Inflammatory macrophage treated with lipopolysaccharide for 1 hour (primary cell): ENCODE data around the gene KCNMA1.
A peak's percentile ranks its signal among the peaks of the same experiment; 100 is the strongest.

ENCODE experiments used
- DNase-seq, 2 donors: peaks; one replicate each; pipeline ENCODE4 v3.0.0-alpha.2; 2020 to 2022

Gene KCNMA1

DNA sequence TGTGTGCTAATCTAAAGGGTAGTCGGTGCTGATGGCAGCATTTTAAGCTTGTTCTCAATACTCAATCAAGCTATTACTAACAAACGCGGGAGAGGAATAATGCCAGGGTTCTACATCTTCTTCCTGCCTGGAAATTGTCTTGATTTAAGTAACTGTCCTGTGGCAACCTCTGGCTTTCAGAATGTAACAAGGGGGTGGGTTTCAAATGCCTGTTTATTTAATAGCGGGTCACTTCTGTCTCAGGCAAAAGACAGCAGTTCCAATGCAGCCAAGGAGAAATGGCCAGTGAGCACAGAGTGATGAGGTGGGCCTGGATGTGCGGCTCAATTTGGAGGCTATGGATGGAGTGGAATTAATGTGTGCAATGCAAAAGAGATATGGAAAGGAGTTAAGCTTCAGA, 692.4 kb downstream of the KCNMA1 start:
- no peak for DNase-seq

- DNase-seq: no peak
Observed at GRCh38 chr10:76944640-76945039, 693.0 kb downstream of the KCNMA1 start.

DNA sequence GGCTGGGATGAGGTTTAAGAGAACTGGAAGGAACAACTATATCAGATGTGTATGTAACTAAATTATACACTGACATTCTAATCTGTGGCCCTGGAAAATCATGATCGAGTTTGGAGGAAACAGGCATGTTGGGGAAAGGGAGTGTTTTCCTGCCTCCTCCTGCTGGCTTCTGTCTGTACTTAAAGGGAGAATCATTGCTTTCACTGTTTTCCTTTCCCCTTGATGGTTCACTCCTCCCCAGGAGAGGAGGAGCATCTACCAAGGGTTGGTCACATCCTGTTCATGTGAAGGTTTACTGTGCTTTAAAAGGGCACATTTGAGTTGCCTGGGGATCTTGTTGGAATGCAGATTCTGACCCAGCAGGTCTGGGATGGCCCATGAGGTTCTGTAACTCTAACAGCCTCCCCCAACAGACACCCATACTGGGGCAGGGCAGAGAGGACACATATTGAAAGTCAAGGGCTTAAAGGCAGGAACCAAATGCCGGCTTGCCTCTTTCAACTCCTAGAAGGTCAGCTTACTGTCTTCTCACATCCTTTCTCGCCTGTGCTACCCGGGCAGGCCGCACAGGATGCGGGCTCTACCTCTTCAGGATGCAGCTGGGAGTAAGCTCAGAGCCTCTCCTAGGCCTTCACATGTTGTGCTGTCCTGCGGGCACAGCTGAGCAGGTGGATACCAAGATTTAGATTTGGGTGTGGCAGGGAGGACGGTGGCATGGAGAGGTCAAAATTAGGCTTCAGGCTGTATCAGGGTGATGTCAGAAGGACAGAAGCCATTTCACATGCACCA, 694.8 kb downstream of the KCNMA1 start:
- no peak for DNase-seq

GRCh38 chr10:76939933-76940468, 697.6 kb downstream of the KCNMA1 start:
- no peak for DNase-seq

- DNase-seq: no peak
Observed at GRCh38 chr10:76937181-76937600, 700.4 kb downstream of the KCNMA1 start.

DNA sequence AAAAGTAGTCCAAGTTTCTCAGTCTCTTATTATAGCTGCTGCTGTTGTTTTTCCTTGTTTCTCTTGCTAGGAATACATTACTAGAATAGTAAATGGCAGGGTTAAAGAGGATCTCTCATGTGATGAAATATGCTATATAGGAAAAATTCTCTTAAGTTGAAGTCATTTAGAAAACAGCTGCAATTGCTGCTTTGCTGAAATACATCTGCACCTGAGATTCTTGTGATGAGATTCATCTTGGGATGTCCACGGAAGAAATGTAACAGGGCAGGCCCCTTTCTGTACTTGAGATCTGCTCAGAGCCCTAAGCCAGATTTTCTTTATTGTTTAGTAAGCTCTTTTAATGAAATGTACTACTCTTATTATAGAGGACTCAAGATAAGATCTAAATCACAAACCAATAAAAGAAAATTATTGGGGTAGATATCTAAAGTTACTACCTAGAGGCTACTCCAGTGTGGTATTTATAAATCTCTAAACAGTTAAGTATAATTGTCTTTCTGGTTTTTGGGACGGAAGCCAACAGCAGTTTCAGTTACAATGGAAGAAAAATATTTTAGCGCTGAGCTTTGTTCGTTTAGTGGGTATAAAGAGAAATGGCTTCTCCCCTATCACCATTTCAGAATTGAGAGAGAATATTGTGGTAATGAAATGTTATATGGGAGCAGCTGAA, 701.5 kb downstream of the KCNMA1 start:
- no peak for DNase-seq

- no peak for DNase-seq
Observed at GRCh38 chr10:76928565-76928964, 709.0 kb downstream of the KCNMA1 start.

DNA sequence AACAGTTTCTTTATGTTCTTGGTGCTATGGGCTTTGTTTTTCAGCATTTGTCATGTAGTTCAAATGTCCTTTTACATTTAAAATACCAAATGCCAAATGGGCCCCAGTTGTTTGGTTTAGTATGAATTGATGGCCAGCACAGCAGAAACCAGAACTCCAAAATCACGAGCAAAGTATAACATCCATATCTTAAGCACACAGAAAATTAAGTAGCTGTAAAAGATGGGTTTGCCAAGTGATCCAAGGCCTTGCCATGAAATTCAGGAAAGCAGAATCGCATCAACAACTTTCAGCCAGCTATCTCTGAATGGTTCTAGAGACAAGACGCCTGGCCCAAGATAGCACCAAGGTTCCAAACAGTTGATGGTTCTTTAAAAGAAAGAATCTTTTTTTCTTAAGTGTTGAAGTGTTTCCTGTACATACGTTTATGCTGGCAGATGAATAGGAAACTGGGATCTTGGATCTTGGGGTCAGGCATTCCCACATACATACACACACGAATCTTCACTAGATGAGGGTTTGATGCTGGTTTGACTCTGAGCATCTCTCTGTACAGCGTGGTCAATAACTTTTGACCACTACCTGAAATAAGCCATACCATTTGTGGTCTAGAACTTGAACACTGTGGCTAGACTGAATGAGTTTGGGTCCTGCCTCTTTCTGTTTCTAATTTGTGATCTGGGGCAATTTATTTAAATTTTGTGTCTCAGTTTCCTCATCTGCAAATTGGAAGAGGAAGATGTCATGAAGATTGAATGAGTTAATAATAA, 711.8 kb downstream of the KCNMA1 start:
- no peak for DNase-seq

DNA sequence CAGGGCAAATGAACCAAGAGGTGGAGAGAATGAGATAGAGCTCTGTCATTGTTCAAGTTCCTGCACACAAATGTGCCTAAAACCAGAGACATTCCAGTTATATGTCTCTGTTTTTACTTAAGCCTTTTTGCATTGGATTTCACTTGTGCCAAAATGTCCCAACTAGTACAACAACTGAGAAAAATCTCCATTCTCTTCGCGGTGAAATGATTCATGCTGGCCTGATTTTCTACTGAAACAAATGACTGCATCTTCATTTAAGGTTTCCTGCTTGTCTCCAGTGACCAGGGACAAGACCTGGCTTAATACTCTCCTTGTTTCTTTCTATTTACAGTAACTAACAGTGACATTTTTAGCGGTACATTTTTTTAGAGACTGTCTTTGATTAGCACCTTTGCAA, 714.9 kb downstream of the KCNMA1 start:
- DNase-seq: no peak

DNA sequence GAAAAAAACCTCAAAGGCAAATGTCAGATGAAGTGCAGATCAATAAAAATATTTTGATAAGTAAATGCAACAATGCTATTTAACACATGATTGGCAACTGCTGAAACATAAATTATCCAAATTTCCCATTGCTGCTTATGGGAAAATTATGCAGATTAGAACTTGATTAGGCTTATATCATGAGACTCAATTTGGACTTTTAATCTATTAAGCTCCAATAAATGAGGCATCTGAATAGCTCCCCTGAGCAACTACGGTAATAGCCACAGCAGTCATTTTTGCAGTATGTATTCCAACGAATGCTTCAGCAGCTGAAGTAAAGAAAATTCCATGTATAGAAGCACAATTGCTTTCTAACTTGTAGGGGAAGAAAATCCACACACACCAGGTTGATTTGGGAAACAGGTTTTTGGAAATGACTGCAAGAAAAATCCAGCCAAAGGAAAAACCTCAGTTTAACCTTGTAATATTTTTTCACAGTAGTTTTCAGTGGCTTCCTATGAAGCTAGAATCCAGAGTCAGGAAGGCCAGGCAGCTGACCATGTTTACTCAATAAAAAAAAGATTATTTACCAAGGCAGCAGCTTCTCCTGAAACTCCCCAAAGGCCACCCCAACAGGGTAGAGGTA, 716.1 kb downstream of the KCNMA1 start:
- no peak for DNase-seq

- no peak for DNase-seq
Observed at GRCh38 chr10:76920581-76920980, 717.0 kb downstream of the KCNMA1 start.

DNA sequence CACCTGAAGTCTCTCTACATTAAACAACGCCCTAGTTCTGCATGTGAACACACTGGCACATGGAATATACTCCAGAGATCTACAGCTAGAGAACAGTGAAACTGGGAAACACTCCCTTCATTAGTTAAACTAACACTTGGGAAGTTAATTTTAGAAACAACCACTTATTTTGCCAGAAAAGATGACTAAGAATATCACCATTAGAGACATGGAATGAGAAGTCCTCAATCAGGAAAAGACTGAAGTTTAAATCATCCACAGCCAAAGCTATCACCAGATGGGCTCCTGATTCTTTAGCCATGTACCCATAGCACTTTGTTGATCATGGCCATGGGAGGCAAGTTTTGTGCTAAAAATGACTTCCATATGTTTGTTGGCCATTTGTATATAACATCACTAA, 719.5 kb downstream of the KCNMA1 start:
- no peak for DNase-seq

DNA sequence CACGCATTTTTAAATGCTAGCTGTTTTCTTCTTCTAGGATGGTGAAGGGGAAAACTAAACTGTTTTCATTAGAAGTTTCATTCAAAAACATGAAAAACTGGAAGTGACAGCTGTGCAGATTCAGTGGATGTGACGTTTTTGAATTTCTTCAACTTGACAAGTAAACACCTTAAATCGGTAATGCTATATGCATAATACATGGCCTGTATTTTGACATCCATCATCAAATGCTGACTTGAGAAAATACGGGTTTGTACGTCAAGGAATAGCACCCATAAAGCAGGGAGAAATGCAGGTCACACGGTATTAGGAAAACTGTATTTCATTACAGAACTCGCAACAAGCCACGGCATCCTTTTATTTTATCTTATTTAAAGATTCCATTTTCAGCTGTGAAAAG, 720.5 kb downstream of the KCNMA1 start:
- no peak for DNase-seq

DNA sequence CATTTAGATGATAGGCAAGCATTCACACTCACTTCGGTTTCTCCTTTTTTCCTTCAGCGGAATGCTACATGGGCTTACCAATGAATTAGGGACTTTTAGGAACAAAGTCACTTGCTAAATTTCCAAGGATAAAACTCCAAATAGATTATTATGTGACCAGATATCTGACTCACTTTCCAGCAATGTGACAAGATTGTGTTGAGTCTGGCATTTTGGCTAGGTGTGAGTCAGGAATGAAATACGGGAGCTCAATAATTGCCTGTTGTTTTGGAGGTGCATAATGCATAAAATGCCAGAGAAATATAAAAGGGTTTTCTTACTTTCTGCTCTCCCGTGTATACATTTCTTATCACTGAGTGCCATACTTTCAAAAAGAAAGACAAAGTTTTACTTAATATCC, 721.1 kb downstream of the KCNMA1 start:
- no peak for DNase-seq

- DNase-seq: no peak
Observed at GRCh38 chr10:76915316-76915715, 722.3 kb downstream of the KCNMA1 start.

- DNase-seq: no peak
Observed at GRCh38 chr10:76911184-76911583, 726.4 kb downstream of the KCNMA1 start.

DNA sequence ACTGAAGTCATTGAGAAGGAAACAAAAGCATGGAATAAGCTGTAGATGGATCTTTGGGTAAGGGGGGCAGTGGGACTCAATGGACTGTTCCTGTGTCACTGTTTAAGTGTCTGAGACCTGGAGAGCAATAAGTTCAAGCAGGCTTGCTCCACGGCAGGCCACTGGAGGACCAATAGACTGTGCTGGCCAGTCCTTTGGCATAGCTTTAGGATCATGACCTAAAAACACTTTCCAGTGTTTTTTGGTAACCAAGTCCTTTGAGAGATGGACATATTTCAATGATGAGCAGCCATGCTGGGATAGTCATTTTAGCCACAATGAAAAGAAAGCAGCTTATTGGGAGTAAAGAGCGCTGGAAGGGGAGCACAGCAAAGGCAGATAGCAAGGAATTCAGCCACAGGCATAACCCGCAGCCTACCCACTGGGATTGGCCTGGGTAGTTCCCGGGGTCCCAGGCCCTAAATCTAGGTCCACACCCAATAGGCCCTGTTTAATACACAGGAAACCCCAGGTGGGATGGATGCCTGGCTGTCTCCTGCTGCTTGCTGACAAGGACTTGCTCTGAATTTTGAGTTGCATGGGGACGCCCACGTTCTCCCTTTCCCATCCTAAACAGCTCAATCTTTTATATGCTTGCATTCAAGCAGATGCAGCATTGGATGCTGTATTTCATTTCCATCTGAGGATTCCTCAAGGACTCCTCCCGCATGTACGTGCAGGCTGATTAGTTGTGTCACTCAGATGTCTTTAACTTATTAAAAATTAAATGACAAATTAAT, 727.2 kb downstream of the KCNMA1 start:
- DNase-seq: no peak

DNA sequence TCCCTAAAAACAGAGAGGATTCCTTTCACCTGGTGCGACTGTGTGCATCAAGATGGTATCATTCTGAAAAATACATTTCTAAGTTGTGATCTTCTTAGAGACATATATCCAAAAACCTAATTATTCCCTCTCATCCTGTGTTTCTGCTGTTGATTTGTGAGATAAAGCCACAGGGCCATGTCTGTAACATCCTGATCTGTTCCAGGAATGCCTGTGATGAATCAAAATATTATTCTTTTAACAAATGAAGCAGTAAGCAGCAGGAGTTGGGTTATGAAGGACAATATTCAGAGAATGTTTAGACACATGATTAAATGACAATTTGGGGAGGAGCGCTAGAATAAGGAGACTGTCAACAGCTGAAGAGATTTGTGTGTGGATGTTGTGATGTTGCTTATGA, 731.4 kb downstream of the KCNMA1 start:
- no peak for DNase-seq

- DNase-seq: no peak
Observed at GRCh38 chr10:76905251-76905650, 732.4 kb downstream of the KCNMA1 start.

GRCh38 chr10:76903387-76903945, 734.1 kb downstream of the KCNMA1 start:
- DNase-seq: no peak

GRCh38 chr10:76902949-76903348, 734.7 kb downstream of the KCNMA1 start:
- DNase-seq: peak in 1 of 2 donors; percentile 26

DNA sequence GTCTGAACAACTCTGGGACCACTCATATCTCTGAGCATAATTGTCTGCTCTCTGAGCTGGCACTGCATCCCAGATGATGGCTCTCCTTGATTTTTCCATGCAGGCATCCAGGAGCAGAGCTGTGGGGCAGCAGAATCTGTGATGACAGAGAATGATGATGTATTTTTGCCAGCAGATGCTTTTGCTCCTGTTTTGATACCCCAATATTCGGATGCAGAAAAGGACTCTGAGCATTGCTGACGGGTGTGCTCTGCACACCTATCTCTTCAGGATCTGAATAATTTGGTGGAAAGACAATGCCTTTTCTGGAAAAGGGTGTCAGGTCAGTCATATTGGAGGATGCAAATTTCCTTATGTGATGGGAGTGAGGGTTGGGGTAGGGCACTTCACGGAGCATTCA, 735.9 kb downstream of the KCNMA1 start:
- no peak for DNase-seq
